Effector memory CD8-positive, alpha-beta T cell (primary cell): ENCODE measurements around the gene GRM5.

Source experiments
- ATAC-seq: fragments of 150-1000 bp; cut with Tn5 transposase; replicated peaks from 2 replicates; pipeline ENCODE4 v1.10.0; 2021; ENCODE audit warnings: mild to moderate bottlenecking, moderate library complexity
- DNase-seq, 3 experiments: peaks; one replicate each; pipeline ENCODE4 v3.0.0; 2021
- H3K27ac Mint-ChIP-seq, 2 donors: one replicate each; pipeline ENCODE4 v1.8.0; 2022; ENCODE audit warnings: mild to moderate bottlenecking in 2 of 2, mixed read lengths in 2 of 2, moderate library complexity in 2 of 2
- H3K27me3 Mint-ChIP-seq, 2 donors: one replicate each; pipeline ENCODE4 v1.8.0; 2022; ENCODE audit warnings: mixed read lengths in 2 of 2
- H3K36me3 Mint-ChIP-seq: one replicate; pipeline ENCODE4 v1.8.0; 2022; ENCODE audit warnings: mild to moderate bottlenecking, moderate library complexity, mixed read lengths; ENCODE audit not compliant: insufficient read depth
- H3K4me1 Mint-ChIP-seq, 2 donors: one replicate each; pipeline ENCODE4 v1.8.0; 2022; ENCODE audit warnings: low read depth in 2 of 2, mixed read lengths in 2 of 2
- H3K4me3 Mint-ChIP-seq, 2 donors: one replicate each; pipeline ENCODE4 v1.8.0; 2022; ENCODE audit warnings: mild to moderate bottlenecking in 2 of 2, mixed read lengths in 2 of 2, moderate library complexity in 2 of 2
- H3K9me3 Mint-ChIP-seq, 2 donors: one replicate each; pipeline ENCODE4 v1.8.0; 2022; ENCODE audit warnings: mixed read lengths in 2 of 2

Gene GRM5

DNA sequence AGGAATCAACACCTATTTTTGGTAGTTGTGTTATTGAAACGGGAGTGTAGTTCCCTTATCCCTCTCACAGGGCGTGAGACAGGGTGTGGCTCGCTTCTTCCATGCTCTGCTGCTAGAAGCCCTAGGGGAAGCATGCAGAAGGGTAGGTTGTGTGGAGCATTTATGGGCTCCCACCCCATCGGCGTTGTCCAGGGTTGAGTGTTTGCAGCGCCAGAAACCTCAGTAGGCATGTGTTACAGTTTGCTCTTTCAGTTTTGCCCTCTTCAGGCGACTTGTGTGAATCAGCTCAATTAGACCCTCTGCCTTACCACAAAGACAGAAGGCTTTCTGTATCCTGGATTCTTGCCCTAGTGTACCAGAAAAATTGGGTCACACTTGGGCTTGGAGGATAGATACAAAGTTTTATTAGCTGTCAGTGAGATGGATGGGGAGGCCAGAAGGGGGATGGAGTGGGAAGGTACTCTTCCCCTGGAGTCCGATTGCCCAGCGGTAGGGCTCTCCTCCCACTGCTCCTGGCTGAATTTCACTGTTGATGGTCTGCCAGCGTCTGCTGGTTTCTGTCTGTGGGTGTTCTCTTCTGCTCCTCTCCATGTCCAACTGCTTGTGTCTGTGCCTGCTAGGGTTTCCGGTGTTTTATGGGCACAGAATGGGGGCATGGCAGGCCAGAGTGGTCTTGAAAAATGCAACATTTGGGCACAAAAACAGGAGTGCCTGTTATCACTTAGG lies 369.9 kb downstream of the GRM5 start:
- no peaks in the 10 kb centered on the region for H3K4me1 Mint-ChIP-seq
- DNase-seq = no peak
- H3K27ac Mint-ChIP-seq = no peak overlapping the region

DNA sequence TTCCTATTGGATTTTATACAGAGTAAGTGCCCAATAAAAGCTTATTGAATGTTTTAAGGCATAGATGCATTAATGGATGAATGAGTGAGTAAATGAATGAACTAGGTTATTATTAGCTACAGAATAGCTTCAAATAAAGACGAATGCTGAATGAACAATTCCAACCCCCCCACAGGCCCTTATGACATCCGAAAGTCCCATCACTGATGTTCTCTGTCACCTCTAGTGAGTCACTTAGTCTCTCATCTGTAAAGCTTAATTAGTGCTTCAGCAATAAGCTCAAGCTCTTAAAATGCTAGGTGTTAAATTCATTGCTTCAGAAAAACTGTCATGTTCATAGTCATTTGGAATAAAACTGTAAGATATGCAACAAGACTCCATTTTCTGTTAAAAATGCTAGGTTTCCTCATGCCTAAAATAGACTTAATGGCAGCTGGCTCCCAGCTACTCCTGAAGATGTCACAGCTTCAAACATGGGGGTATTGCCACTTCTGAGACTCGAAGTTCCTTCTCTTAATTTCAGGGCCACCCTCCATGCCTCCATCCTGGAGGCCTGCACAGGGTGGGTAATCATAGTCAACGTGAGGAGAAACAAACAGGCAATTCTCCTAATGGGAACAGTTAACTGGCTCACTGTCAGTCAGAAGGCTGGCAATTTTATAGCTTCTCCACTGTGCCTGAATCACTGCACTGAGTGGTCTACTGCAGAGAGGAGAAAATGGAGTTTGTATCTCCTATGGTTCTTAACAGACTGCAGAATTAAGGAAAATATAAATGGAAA lies 373.3 kb downstream of the GRM5 start:
- Mint-ChIP-seq H3K4me3 (no peak overlapping the region), H3K36me3 (no peaks in the 10 kb centered on the region), H3K9me3 (no peaks in the 10 kb centered on the region), H3K27me3 (no peaks in the 10 kb centered on the region), H3K27ac (no peak overlapping the region), H3K4me1 (no peaks in the 10 kb centered on the region)
- no peak for ATAC-seq
- DNase-seq = no peak

More for the DNA sequence above, 369.9 kb downstream of the GRM5 start:
- no peaks in the 10 kb centered on the region for H3K27me3 Mint-ChIP-seq
- no peak overlapping the region for H3K4me3 Mint-ChIP-seq
- H3K36me3 Mint-ChIP-seq = no peaks in the 10 kb centered on the region
- ATAC-seq = no peak
- H3K9me3 Mint-ChIP-seq = no peaks in the 10 kb centered on the region

DNA sequence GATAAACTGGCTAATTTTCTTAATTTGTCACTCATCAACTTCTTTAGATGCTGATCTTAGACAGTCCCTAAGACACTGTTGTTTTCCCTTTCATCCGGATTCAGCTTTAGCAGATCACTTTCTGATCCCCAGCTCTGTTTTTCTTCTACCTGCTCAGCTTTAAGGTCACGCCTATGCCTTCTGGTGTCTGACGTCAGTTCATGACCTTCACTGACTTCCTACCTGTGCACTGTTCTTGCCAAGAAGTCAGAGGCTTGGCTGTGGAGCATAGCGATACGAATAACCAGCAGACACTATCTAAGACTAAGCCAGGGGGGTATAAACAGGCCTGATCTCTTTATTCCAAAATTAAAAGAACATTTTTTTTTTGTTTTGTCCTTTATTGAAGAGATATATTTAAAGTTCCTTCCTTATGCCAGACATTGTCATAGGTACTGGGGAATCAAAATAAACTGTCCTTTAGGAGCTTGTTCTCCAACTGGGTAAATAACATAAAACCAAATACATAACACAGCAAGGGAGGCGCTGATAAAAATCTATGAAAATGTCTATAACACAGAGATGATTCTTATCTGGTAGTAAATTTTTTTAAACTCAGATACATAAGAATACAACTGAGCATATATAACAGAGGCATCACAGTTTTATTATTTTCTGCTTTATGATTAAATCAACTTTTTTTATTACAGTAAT lies 376.1 kb downstream of the GRM5 start:
- no peaks in the 10 kb centered on the region for H3K4me1 Mint-ChIP-seq
- H3K4me3 Mint-ChIP-seq = no peak overlapping the region
- no peak for ATAC-seq
- H3K27ac Mint-ChIP-seq = no peak overlapping the region
- no peaks in the 10 kb centered on the region for H3K36me3 Mint-ChIP-seq
- no peaks in the 10 kb centered on the region for H3K27me3 Mint-ChIP-seq
- H3K9me3 Mint-ChIP-seq = peaks cover 4 to 5% of the 10 kb centered on the region in 2 donors
- no peak for DNase-seq

DNA sequence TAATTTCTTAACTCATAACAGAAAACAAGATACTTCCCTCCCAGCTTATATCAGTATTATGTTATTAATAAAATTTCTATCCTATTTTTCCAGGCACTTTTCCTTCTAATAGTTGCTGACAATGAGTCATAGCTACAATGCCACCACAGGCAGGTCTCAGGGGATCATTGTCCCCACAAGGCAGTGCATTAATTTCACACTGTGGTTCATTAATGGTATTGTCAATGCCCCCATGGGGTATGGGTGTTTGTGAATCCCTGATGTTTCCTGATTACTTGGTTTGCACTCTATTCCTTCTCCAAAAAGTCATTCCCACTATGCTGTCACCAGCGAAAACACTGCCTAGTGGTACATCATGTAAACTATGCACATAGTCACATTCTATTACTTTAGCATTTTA lies 382.8 kb downstream of the GRM5 start:
- no peaks in the 10 kb centered on the region for H3K4me1 Mint-ChIP-seq
- H3K36me3 Mint-ChIP-seq = no peaks in the 10 kb centered on the region
- H3K27ac Mint-ChIP-seq = no peak overlapping the region
- ATAC-seq (no peak), DNase-seq (no peak)
- H3K4me3 Mint-ChIP-seq = no peak overlapping the region
- H3K9me3 Mint-ChIP-seq = peaks cover 4 to 16% of the 10 kb centered on the region in 2 donors
- no peaks in the 10 kb centered on the region for H3K27me3 Mint-ChIP-seq

DNA sequence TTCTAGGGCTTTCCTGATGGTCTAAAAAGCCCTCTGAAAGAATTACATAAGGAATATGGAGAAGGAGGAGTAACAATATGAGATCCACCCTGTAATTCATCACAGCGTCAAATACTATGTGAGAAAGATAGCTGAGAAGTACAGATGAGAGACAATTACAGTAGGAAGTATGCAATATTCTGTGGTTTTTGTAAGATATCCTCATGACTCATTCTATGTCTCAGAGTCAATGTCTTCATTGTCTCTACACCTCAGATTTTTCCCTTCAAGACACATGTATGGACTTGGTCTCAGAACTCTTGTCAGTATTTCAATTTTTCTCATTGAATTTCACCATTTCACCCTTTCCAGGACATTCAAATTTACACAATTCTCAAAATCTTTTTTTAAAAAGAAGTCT lies 385.0 kb downstream of the GRM5 start:
- Mint-ChIP-seq H3K36me3 (no peaks in the 10 kb centered on the region), H3K4me3 (no peak overlapping the region), H3K27ac (no peak overlapping the region), H3K9me3 (peaks cover 4 to 16% of the 10 kb centered on the region in 2 donors), H3K27me3 (no peaks in the 10 kb centered on the region), H3K4me1 (no peaks in the 10 kb centered on the region)
- ATAC-seq (no peak), DNase-seq (no peak)

DNA sequence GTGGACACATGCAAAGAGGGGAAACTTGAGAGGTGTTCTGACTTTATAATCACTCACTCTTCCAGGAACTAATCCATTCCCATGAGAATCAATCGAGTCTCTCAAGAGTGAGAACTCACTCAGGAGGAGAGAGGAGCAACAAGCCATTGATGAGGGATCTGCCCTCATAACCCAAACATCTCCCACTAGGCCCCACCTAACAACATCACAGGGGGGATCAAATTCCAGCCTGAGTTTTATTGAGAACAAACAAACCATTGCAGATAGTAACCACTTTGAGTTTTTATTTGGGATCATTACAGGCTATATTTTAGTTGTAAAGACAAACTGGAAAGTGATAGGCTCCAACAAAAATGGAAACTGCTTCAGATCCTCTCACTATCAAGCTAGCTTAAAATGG lies 399.4 kb downstream of the GRM5 start:
- Mint-ChIP-seq H3K4me1 (no peaks in the 10 kb centered on the region), H3K4me3 (no peak overlapping the region), H3K36me3 (no peaks in the 10 kb centered on the region), H3K27ac (no peak overlapping the region), H3K9me3 (peaks cover 0 to 3% of the 10 kb centered on the region in 2 donors), H3K27me3 (no peaks in the 10 kb centered on the region)
- ATAC-seq = no peak
- no peak for DNase-seq

DNA sequence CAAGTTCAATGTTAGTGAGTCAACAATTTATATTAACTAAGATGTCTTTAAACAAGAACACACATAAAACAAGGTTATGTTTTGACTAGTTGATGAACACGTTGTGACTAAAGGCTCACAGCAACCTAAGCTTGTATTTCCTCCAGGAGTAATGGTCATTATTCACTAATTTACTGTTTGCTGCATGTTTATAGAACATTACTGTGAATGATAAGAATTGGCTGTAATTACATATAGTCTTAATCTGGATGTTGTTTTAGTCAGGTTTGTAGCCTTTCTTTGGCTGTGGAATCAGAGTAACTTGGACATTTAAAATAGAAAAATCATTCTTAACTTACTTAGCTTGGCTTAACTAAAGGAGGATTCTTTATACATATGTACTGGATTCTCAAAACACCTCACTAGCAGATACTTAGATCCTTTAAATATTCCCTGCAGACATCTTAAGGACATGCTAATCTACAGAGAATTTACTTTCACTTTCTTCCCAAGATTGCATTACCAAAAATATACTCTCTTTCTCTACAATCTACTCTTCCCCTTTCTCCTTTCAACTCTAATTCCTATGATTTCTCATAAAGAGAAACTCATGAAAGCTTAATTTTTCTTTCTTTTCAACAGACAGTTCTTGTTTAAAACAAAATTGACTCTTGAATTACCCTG lies 408.6 kb downstream of the GRM5 start:
- H3K4me1 Mint-ChIP-seq = peaks cover 0 to 5% of the 10 kb centered on the region in 2 donors
- H3K27ac Mint-ChIP-seq = no peak overlapping the region
- H3K27me3 Mint-ChIP-seq = no peaks in the 10 kb centered on the region
- H3K9me3 Mint-ChIP-seq = no peaks in the 10 kb centered on the region
- H3K4me3 Mint-ChIP-seq = peak overlapping the region in 1 of 2 donors; percentile 17
- no peak for ATAC-seq
- H3K36me3 Mint-ChIP-seq = no peaks in the 10 kb centered on the region
- DNase-seq = no peak

DNA sequence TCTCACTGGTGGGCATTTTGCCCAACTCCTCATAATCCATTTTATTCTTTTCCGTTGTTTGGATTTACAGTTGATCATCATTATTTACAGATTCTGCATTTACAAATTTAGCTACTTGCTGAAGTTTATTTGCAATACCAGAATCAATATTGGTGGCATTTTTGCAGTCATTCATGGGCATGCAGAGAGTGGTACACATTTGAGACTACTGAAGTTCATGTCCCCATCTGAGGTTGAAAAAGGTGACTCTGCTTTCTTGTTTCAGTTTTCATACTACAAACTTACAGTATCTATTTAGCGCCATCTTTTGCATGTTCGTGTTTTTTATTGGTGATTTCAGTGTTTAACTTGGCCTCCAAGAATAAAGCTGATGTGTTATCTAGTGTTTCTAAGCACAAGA lies 409.5 kb downstream of the GRM5 start:
- H3K27ac Mint-ChIP-seq = no peak overlapping the region
- no peaks in the 10 kb centered on the region for H3K9me3 Mint-ChIP-seq
- H3K27me3 Mint-ChIP-seq = no peaks in the 10 kb centered on the region
- DNase-seq (no peak), ATAC-seq (no peak)
- H3K36me3 Mint-ChIP-seq = no peaks in the 10 kb centered on the region
- no peak overlapping the region for H3K4me3 Mint-ChIP-seq
- peaks cover 0 to 5% of the 10 kb centered on the region in 2 donors for H3K4me1 Mint-ChIP-seq

DNA sequence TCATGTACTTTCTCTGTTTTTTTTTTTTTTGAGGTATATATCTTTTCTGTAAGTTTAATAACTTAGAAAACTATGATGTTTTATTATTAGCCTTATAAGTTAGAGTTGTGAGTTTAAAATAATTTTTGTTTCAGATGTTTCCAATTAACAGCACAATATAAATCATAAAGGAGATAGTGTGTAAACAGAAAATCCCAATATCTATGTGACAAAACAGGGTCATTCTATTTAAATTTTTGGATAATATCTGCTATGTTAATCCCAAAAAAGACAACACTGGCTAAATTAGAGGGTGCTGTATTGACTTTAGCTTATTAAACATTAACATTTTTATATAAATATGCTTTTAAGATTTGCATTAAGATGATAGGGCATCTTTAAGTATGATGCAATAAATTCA lies 410.1 kb downstream of the GRM5 start:
- Mint-ChIP-seq H3K27me3 (no peaks in the 10 kb centered on the region), H3K27ac (no peak overlapping the region), H3K4me3 (no peak overlapping the region), H3K4me1 (peaks cover 0 to 5% of the 10 kb centered on the region in 2 donors), H3K36me3 (no peaks in the 10 kb centered on the region), H3K9me3 (no peaks in the 10 kb centered on the region)
- DNase-seq = no peak
- ATAC-seq = no peak

DNA sequence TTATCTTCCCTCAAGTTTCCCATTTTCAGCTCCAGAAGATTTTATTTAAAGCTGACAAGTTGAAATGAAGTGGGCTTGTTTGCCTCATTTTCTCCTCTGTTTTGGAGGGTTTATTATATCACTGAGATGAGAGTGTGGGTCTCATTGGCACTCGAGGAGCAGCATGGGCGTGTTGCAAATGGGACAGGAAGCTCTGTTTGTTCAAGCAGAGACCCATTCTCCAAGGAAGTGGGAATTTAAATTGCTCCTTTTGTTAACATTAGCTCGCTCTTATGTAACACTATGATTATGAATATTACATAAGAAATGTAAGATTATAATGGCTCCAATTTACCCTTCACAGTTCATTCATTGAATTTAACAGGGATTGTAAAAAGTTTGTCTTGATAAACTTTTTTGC lies 410.6 kb downstream of the GRM5 start:
- H3K36me3 Mint-ChIP-seq = no peaks in the 10 kb centered on the region
- H3K9me3 Mint-ChIP-seq = no peaks in the 10 kb centered on the region
- peaks cover 0 to 5% of the 10 kb centered on the region in 2 donors for H3K4me1 Mint-ChIP-seq
- DNase-seq (no peak), ATAC-seq (no peak)
- H3K27me3 Mint-ChIP-seq = no peaks in the 10 kb centered on the region
- H3K27ac Mint-ChIP-seq = no peak overlapping the region
- no peak overlapping the region for H3K4me3 Mint-ChIP-seq

DNA sequence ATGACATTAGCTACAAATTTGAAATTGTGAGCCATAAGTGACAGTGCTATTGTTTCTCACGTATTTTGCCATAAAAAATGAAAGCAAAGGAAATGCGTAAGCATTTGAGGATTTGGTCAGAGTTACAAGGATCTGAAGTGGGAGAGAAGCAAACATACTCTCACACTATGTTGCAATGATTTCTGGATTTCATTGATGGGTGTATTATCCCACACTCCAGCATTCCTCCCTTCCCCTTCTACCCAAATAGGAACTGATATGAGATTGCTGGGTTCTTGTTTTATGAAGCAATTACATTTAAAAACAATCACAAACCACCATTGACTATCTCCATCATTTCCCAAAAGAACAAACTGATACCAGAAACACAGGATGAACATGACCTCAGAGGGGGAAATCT lies 414.2 kb downstream of the GRM5 start:
- H3K4me3 Mint-ChIP-seq = no peak overlapping the region
- H3K27ac Mint-ChIP-seq = no peak overlapping the region
- H3K27me3 Mint-ChIP-seq = no peaks in the 10 kb centered on the region
- H3K4me1 Mint-ChIP-seq = no peaks in the 10 kb centered on the region
- H3K9me3 Mint-ChIP-seq = no peaks in the 10 kb centered on the region
- DNase-seq = no peak
- H3K36me3 Mint-ChIP-seq = no peaks in the 10 kb centered on the region
- ATAC-seq = no peak

DNA sequence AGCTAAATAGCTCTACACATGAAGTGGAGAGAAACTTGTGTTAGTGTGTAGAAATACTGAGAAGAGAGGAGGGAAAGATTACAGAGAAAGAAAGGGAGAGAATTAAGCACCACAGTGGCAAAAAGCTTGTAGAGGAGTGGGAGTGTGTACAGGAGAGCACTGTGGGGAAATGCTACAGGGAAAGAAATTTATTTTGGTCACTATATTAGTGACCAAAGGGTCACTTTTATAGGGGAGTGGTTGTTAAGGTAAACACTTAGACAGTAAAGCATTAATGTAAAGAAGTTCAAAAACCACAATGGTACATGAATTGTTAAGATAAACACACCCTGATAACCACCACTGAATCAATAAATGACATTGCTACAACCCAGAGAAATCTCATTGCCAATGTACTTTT lies 421.1 kb downstream of the GRM5 start:
- H3K4me1 Mint-ChIP-seq = no peaks in the 10 kb centered on the region
- ATAC-seq = no peak

DNA sequence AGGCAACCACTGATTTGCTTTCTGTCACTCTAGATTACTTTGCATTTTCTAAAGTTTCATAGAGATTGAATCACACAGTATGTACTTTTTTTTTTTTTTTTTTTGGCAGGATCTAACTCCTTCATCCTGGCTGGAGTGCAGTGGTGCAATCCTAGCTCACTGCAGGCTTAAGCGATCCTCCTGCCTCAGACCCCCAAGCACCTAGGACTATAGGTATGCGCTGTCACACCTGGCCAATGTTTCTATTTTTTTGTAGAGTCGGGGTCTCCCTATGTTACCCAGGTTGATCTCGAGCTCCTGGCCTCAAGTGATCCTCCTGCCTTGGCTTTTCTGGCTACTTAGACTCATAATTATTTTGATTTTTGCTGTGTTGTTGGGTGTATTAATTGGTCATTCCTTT lies 433.6 kb downstream of the GRM5 start:
- Mint-ChIP-seq H3K4me3 (no peak overlapping the region), H3K27me3 (no peaks in the 10 kb centered on the region), H3K36me3 (no peaks in the 10 kb centered on the region), H3K4me1 (no peaks in the 10 kb centered on the region), H3K9me3 (peaks cover 0 to 1% of the 10 kb centered on the region in 2 donors), H3K27ac (no peak overlapping the region)
- no peak for DNase-seq
- ATAC-seq = no peak

More for the DNA sequence above, 421.1 kb downstream of the GRM5 start:
- H3K9me3 Mint-ChIP-seq = peaks cover 0 to 1% of the 10 kb centered on the region in 2 donors
- no peak overlapping the region for H3K27ac Mint-ChIP-seq
- DNase-seq = no peak
- H3K27me3 Mint-ChIP-seq = no peaks in the 10 kb centered on the region
- no peaks in the 10 kb centered on the region for H3K36me3 Mint-ChIP-seq
- H3K4me3 Mint-ChIP-seq = no peak overlapping the region
